ENCODE measurements around the gene PTPRK. TPM values are rescaled to one million over a fixed set of nuclear protein-coding genes. Genes with fewer than 3 reads are reported as not detected.

PTPRK gene
- total and polyA plus RNA-seq, 2 of the 13 experiments (the other 11 are each of a cell fraction or from before 2014, with no cell fraction given) = 43.6 to 98.3 TPM

DNA sequence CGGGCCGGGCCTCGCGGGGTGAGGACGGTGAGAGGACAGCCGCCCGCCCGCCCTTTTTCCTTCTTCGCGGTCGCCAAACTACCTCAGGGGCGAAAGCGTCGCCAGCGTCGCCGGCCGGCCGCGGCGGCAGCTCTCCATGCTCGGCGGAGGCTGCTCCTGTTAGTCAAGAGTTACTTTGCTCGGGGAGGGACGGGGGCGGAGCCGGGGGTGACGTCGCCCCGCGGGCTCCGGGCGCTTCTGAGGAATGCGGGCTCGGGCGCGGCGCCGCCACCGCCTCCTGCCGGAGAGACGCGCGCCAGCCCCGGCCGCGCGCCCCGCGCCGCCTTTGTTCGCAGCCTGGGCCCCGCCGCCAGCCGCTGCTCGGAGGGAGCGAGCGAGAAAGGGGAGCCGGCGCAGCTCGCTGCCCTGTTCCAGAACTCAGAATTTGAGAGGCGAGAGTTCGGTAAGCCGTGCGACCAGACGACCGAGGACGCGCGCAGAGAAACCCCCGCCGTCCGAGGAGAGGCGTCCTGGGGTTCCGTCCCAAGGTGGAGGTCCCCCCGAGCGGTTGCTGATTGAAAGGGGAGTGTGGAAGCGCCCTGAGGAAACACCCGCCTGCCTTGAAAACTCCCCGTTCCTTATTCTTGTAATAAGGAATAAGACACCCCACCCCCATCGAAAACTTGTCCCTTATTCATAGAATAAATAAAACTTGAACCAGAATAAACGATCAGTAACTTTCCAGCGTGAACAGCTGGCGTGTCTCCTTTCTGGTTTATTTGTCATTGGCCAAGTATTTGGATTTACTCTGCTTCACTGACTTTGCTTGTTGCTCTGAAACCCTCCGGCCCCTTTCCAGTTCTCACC, at the start of gene PTPRK (continued):
- TF ChIP-seq CENPX (CRISPR knock-in tag; IDR thresholded peaks at IDR 0.05) (no peak), GFI1 (CRISPR knock-in tag; IDR thresholded peaks at IDR 0.05; ENCODE audit: borderline replicate concordance) (no peak; the same call in 1 of the 2 replicates), AGO2 (optimal IDR thresholded peaks at IDR 0.05; ENCODE audit: low read depth, low read length) (peak; percentile 71), NCOA1 (CRISPR knock-in tag; IDR thresholded peaks at IDR 0.05) (no peak), BCL6 (CRISPR knock-in tag; IDR thresholded peaks at IDR 0.05) (peak; percentile 18; the same call in 1 of the 2 replicates), HIVEP1 (CRISPR knock-in tag; IDR thresholded peaks at IDR 0.05) (peak; percentile 56; the same call in 1 of the 2 replicates), ZNF317 (CRISPR knock-in tag; IDR thresholded peaks at IDR 0.05) (no peak; the same call in 1 of the 2 replicates), EEA1 (CRISPR knock-in tag; IDR thresholded peaks at IDR 0.05; ENCODE audit: borderline replicate concordance) (no peak), ZNF660 (CRISPR knock-in tag; IDR thresholded peaks at IDR 0.05; ENCODE audit: borderline replicate concordance, low read depth) (no peak; the same call in 1 of the 2 replicates), MAF1 (CRISPR knock-in tag; IDR thresholded peaks at IDR 0.05; ENCODE audit: borderline replicate concordance) (no peak), ZNF430 (CRISPR knock-in tag; IDR thresholded peaks at IDR 0.05) (peak; percentile 84; the same call in 1 of the 2 replicates), POGZ (CRISPR knock-in tag; IDR thresholded peaks at IDR 0.05) (peak; percentile 77), NR2F1 (CRISPR knock-in tag; IDR thresholded peaks at IDR 0.05) (no peak), ZSCAN30 (CRISPR knock-in tag; IDR thresholded peaks at IDR 0.05) (no peak; the same call in 1 of the 2 replicates), ISX (CRISPR knock-in tag; conservative IDR thresholded peaks at IDR 0.05) (no peak), CCAR2 (optimal IDR thresholded peaks at IDR 0.05; ENCODE audit: low read depth, low read length) (peak; percentile 43)
- TF ChIP-seq, protein P1, sequence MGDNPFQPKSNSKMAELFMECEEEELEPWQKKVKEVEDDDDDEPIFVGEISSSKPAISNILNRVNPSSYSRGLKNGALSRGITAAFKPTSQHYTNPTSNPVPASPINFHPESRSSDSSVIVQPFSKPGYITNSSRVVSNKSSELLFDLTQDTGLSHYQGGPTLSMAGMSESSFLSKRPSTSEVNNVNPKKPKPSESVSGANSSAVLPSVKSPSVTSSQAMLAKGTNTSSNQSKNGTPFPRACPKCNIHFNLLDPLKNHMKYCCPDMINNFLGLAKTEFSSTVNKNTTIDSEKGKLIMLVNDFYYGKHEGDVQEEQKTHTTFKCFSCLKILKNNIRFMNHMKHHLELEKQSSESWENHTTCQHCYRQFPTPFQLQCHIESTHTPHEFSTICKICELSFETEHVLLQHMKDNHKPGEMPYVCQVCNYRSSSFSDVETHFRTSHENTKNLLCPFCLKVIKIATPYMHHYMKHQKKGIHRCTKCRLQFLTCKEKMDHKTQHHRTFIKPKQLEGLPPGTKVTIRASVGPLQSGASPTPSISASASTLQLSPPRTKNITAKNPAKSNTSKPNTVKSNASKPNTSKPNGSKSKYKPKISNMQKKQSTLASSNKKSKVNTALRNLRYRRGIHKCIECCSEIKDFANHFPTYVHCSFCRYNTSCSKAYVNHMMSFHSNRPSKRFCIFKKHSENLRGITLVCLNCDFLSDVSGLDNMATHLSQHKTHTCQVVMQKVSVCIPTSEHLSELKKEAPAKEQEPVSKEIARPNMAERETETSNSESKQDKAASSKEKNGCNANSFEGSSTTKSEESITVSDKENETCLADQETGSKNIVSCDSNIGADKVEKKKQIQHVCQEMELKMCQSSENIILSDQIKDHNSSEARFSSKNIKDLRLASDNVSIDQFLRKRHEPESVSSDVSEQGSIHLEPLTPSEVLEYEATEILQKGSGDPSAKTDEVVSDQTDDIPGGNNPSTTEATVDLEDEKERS (CRISPR knock-in tag; IDR thresholded peaks at IDR 0.05) = 0 out of 2 replicates have a peak, but pooled peaks have one; percentile 9
- TF ChIP-seq, protein P2, sequence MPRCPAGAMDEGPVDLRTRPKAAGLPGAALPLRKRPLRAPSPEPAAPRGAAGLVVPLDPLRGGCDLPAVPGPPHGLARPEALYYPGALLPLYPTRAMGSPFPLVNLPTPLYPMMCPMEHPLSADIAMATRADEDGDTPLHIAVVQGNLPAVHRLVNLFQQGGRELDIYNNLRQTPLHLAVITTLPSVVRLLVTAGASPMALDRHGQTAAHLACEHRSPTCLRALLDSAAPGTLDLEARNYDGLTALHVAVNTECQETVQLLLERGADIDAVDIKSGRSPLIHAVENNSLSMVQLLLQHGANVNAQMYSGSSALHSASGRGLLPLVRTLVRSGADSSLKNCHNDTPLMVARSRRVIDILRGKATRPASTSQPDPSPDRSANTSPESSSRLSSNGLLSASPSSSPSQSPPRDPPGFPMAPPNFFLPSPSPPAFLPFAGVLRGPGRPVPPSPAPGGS (CRISPR knock-in tag; IDR thresholded peaks at IDR 0.05) = peak; percentile 72; the same call in 1 of the 2 replicates
- TF ChIP-seq, protein P3, sequence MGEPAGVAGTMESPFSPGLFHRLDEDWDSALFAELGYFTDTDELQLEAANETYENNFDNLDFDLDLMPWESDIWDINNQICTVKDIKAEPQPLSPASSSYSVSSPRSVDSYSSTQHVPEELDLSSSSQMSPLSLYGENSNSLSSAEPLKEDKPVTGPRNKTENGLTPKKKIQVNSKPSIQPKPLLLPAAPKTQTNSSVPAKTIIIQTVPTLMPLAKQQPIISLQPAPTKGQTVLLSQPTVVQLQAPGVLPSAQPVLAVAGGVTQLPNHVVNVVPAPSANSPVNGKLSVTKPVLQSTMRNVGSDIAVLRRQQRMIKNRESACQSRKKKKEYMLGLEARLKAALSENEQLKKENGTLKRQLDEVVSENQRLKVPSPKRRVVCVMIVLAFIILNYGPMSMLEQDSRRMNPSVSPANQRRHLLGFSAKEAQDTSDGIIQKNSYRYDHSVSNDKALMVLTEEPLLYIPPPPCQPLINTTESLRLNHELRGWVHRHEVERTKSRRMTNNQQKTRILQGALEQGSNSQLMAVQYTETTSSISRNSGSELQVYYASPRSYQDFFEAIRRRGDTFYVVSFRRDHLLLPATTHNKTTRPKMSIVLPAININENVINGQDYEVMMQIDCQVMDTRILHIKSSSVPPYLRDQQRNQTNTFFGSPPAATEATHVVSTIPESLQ (CRISPR knock-in tag; conservative IDR thresholded peaks at IDR 0.05) = no peak
- TF ChIP-seq, protein P4, sequence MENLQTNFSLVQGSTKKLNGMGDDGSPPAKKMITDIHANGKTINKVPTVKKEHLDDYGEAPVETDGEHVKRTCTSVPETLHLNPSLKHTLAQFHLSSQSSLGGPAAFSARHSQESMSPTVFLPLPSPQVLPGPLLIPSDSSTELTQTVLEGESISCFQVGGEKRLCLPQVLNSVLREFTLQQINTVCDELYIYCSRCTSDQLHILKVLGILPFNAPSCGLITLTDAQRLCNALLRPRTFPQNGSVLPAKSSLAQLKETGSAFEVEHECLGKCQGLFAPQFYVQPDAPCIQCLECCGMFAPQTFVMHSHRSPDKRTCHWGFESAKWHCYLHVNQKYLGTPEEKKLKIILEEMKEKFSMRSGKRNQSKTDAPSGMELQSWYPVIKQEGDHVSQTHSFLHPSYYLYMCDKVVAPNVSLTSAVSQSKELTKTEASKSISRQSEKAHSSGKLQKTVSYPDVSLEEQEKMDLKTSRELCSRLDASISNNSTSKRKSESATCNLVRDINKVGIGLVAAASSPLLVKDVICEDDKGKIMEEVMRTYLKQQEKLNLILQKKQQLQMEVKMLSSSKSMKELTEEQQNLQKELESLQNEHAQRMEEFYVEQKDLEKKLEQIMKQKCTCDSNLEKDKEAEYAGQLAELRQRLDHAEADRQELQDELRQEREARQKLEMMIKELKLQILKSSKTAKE (CRISPR knock-in tag; IDR thresholded peaks at IDR 0.05; ENCODE audit: borderline replicate concordance) = peak; percentile 43; the same call in 1 of the 2 replicates

Measured in HepG2 (cell line).